NCI-H748 (cell line): ENCODE results near the gene DPCD.
"Not testable (repeated sequence)": the region's sequence is repeated elsewhere in the genome, so short reads cannot be mapped to it uniquely, and the experiment has no call there.

Experiments
- DNase-seq: peaks from one replicate; lab custom pipeline; 2025; ENCODE audit not compliant: unreplicated experiment; lab: John Stamatoyannopoulos, UW

The DPCD gene

DNA sequence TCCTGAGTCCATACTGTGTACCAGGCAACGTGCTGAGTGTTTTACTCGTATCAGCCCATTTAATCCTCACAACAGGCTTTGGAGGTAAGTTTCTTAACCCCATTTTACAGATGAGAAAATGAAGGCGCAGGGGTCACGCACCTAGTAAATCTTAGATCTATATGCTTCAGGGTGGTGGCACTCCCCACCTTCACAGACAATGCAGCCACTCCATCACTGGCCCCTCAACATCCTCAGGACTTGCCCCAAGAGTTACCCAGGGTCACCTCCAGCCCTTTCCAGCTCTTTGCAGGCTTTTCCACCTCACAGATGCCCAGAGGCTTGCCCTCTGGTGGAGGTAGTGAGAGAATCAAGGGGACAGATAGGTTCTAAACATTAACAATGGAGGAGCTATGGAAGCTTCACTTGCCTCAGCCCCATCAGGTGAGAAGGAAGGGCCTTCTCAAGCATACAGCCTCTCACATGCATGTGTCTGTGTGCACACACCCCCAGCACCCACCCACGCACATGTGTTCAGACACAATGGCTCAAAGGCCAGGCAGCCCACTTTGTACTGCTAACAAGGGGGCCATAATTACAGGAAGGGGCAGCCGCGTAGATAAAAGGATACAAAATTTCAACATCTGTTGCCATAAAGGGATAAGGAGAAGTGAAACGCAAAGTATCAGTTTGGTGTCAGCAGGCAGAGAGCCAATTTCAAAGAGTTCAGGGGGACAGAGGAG lies 29.1 kb downstream of the DPCD start:
- peak; percentile 12 for DNase-seq

DNA sequence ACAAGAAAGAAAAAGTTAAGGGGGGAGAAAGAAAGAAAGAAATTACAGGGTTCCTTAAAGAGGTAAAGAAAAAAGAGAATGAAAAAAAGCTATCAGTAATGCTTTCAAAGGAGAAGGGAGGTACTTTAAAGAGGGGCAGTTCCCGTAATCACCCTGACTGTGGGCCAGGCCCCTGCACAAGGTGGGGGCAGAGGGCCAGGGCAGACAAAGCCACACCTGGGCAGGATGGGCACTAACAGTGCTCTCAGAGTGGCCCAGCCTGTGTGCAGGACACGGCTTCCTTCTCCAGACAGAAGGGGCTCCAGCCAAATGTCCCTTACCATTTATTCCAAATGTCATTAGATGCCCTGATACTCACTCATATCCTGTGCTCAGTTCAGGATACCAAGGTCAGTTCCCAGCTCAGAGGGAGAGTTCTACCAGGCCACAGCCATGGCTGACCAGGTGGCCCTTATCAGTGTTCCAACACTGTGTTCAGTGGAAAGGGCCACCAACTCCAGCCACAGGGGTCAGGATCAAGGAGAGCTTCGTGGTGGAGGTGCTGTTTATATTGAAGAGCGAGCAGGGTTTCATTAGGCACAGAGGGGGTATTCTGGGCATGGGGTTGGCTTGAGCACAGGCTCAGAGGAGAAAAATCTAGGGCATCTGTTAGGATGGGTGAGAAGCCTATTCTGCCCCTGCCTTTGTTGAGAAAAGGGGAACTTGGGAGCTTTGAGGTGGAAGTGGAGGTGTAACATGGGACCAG lies 29.9 kb downstream of the DPCD start:
- no peak for DNase-seq

DNA sequence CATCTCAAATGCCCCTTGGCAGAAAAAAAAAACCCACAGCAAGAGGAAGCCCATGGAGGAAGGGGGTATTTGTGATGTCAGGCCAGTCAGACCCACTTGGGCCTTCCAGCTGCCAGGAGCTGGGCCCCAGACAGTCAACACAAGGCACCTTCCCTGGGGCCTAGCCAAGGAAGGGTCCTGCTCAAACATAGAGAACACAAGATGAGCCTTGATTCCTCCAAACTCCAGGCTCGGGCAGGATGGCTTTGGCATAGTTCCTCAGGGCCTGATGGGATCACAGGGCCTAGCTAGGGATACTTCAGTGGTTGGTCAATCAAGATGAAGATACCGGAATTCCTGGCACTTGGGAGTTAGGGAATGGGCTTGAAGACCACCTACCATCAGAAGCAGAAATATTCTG lies 30.8 kb downstream of the DPCD start:
- DNase-seq = no peak

- no peak for DNase-seq
These were observed 31.9 kb downstream of the DPCD start for GRCh38 chr10:101619983-101620382.

- DNase-seq = no peak
These were observed 35.4 kb downstream of the DPCD start for GRCh38 chr10:101623528-101623927.

DNA sequence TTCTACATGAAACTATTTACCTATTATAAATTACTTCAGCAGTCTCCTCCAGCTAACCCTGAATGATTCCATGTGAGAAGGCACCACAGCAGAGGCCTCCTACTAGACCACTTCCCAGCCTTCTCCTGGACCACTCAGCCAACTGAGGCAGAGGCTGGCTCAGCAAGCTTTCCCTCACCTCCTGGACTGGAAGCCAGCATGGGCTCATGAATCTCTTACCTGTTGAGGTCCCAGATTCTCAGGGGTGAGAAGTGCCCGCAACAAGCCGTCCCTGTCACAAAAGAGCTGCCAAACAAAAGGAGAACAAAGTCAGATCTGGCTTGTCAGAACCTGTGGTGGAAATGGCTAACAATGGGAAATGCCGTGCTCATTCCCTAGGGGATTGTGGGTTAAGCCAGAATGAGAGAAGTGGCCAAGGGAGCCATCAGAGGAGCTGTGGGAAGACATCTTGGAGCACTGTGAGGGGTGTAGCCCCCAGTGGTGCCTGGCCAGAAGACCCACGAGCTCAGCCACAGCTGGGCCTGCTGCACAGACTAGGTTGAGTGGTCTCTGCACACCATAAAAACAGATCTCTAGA lies 36.5 kb downstream of the DPCD start:
- DNase-seq = no peak

DNA sequence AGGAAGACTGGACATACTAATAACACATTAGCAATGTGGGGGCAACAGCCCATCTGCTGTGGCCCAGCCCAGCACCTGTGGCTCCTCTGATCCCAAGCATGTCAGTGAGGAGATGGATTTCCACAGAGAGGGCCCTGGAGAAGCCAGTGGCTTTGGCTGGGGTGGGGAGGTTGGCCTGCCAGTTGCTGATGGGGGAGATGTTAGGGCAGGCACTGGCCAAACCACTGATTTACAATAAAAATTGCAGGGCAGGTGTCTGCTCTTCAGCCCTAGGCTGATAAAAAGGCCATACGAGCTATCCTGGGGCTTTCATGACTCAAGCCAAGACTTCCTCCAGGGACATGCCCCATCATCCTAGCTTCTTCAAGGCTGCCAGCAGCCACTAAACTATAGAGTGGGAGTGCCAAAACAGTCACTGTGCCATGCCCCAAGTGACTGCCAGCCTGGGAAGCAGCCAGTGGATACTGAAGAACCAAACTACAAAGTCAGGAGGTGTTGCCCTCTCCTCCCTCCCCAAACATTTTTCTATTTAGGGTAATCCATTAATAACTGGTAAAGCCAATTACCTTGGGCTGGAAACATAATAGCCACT lies 37.8 kb downstream of the DPCD start:
- no peak for DNase-seq

- DNase-seq = no peak
These were observed 41.9 kb downstream of the DPCD start for GRCh38 chr10:101629837-101630632.

GRCh38 chr10:101630633-101630920 lies 42.5 kb downstream of the DPCD start:
- DNase-seq = no peak

GRCh38 chr10:101631821-101632475 lies 43.8 kb downstream of the DPCD start:
- DNase-seq = no peak

GRCh38 chr10:101633510-101633909 lies 45.4 kb downstream of the DPCD start:
- DNase-seq = not testable (repeated sequence)

DNA sequence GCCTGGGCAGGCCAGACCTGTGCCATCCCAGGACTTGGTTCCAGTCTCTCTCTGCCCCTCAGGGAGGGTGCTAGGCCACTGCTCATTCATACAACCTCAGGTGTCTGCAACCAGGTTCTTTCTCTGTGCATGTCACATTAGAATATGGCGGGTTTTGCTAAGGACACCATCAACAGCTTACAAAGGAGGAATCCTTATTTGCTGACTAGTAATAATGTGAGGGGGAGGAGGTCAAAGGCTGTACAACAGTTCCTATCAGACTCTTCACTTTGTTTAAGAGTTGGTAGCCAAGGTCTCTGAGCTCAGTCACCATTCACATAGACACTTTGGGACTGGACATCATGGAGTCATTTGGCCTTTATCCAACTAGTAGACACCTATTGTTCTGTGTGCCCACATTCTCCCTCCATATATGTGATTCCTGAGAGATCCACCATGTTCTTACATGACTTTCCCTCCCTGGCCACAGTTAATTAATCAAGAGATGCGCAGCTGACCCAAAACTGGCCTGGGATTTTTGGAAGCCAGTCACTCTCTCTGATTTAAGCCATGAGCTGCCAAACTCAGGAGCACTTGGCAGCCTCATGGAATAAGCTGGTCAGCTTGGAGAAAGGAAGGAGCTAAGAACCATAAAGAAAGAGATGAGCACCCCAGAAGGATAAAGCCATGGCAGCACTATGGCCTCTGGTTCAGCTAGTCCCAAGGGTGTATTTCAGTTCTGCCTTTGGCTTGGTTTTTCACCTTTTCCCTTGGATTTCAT lies 51.2 kb downstream of the DPCD start:
- DNase-seq = no peak

DNA sequence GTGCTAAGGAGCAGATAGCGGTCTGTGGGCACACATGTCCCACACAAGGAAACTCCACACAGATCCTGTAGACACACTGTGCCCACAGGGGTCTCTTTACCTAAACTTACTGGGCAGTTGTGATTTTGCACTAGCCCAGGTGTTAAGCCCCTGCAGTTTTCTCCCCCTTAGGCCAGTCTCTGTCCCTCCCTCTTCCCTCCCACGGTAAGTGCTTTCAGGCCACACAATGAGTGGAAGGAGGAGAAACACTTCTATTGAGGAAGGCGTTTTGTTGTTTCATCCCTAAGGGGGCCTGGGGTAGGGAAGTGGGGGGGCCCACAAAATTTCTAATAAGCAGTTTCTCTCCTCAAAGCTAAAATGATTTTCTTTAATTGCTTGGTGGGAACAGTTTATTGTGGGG lies 55.4 kb downstream of the DPCD start:
- DNase-seq = peak; percentile 59

DNA sequence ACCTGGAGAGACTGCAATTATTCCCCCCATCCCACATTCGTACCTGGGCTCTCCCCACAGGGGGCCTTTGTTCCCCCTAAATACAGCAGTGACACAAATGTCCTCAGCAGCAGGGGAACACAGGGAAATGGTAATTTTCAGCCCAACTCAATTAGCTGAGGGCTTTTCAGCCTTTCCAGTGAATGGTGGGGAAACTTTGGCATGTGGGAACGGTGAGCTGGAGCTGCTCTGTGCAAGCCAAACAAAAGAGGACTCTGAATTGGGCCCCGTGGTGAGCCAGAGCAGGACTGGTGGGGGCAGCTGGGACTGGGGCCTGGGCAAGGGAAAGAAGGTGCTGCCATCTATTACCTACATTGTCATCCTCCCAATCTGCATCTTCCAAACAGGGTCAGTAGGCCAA lies 55.9 kb downstream of the DPCD start:
- peak; percentile 73 for DNase-seq

DNA sequence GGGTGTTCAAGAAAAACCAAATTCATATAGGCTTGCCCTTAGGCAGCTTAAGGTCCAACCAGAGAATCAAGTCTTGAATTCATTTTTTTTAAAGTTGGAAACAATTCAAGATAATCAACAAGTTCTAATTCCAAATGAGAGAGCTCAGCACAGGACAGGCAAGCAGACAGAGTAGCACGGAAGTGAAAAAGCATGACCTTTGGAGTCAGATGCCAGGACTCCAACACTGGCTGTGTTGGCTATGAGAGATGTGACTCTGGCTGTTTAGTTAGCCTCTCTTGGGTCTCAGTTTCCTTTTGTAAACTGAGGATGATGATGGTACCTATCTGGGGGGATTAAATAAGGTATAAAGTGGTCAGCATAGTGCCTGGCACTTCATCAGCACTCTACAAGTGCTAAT lies 57.5 kb downstream of the DPCD start:
- no peak for DNase-seq

- no peak for DNase-seq
These were observed 58.2 kb downstream of the DPCD start for GRCh38 chr10:101646364-101646763.

GRCh38 chr10:101647255-101647654 lies 59.1 kb downstream of the DPCD start:
- no peak for DNase-seq

DNA sequence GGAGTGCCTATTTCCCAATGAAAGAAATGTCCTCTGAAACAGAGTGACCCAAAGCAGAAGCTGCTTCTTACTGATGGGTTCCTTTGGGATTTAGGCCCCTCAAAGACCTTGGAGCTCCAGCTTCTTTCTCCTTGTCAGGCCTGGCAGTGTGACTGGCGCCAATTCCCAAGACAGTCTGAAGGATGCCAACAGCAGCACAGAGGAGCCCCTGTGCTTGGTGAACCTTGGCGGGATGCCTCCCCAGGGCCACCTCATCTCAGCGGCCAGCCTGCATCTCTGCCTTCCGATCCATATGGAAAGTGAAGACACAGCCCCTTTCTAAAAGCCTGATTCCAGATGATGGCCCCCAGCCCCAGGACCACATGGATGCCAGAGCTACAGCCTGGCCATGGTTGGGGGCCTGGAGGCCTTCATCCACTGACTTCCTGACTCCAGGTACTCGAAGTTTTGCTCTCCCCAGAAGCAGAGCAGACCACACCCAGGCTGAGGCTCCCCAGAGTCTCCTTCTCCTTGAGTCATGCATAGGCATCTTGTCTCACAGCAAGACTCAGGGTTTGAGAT lies 61.5 kb downstream of the DPCD start:
- DNase-seq = no peak

DNA sequence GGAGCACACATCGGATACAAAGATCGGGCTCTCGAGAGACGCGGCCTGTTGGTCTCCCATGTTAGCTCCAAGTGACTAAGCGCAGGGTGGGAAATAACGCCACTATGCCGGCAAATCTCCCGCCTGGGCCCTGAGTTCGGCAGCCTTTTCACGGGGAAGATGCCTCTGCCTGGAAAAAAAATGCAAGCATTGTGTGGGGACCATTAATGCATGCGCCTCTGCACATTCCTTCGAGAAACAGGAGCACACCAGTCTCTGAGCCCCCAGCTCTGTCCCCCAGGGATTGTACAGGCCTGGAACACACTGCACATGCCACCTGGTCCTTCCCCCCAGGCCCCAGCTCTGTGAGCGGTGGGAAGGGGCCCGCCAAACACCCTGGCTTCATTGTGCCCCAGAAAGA lies 62.7 kb downstream of the DPCD start:
- DNase-seq = no peak

DNA sequence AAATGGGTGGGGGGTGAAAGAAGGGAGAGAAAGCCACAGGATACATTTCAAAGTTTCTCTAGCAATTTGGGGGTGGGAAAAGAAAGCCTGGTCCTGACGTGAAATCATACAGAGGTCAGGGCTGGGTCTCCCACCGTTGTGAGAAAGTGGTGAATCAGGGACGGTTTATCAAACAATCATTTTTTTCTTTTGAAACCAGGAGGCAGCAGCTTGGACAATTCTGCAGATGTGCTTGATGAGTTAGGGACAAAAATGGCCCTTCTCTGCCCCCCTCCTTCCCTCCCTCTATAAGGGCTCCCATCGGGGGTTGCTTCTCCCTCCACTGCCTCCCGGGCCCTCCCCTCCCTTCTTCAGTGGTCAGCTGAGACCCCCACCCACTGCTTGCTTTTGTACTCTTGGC lies 63.2 kb downstream of the DPCD start:
- DNase-seq = no peak
